PC-3 (cell line): ENCODE data around the gene DSCAM. TPM values are rescaled to one million over a fixed set of nuclear protein-coding genes. Genes with fewer than 3 reads are reported as not detected.

Experiments
- ATAC-seq: fragments of 200-7000 bp; cut with Tn5 transposase; 2 replicates; pipeline ENCODE4 v1.9.1; 2020; ENCODE audit warnings: mild to moderate bottlenecking, moderate library complexity
- BruUV-seq: library from RNA; stranded (reverse); fragments of 400-500 nt; replicated peaks from 2 replicates; lab custom pipeline; 2021; lab: Mats Ljungman, UMichigan
- CTCF ChIA-PET: fragments of 300-600 bp; sonication (Branson Sonifier 250); formaldehyde crosslinking; loops from one replicate; lab custom pipeline; 2022; ENCODE audit warnings: antibody characterized with exemption; lab: Charles Lee
- POLR2A ChIA-PET: fragments of 300-600 bp; sonication (Branson Sonifier 250); formaldehyde crosslinking; loops from one replicate; lab custom pipeline; 2022; ENCODE audit warnings: antibody characterized with exemption; ENCODE audit not compliant: unreplicated experiment; lab: Charles Lee
- DNase-seq: peaks from one replicate; pipeline ENCODE4 v3.0.0-alpha.2; 2015
- H2AFZ ChIP-seq: fragments of 300-600 bp; sonication (generic); 2 replicates; pipeline ENCODE4 v1.6.0; 2016; ENCODE audit warnings: antibody characterized with exemption, low read length
- H3F3A ChIP-seq: fragments of 300-600 bp; sonication (generic); one replicate; pipeline ENCODE4 v1.6.0; 2017; ENCODE audit warnings: antibody characterized with exemption, low read length, control low read depth, mild to moderate bottlenecking; ENCODE audit not compliant: unreplicated experiment
- H3K27ac ChIP-seq: fragments of 300-600 bp; sonication (generic); 2 replicates; pipeline ENCODE4 v1.5.1; 2016; ENCODE audit warnings: mild to moderate bottlenecking, low read length
- H3K27me3 ChIP-seq: fragments of 300-600 bp; sonication (generic); 2 replicates; pipeline ENCODE4 v1.6.1; 2016; ENCODE audit warnings: low read length, mixed read lengths
- H3K36me3 ChIP-seq: fragments of 300-600 bp; sonication (generic); 2 replicates; pipeline ENCODE4 v1.6.1; 2016; ENCODE audit warnings: low read depth, mixed run types, low read length, mixed read lengths
- H3K4me1 ChIP-seq: fragments of 300-600 bp; sonication (generic); 2 replicates; pipeline ENCODE4 v1.5.1; 2016; ENCODE audit warnings: low read length; ENCODE audit not compliant: insufficient read depth
- H3K4me2 ChIP-seq: fragments of 300-600 bp; sonication (generic); 2 replicates; pipeline ENCODE4 v1.6.0; 2016; ENCODE audit warnings: low read length
- H3K4me3 ChIP-seq: fragments of 300-600 bp; sonication (generic); 2 replicates; pipeline ENCODE4 v1.5.1; 2016; ENCODE audit warnings: mild to moderate bottlenecking, low read length, mixed read lengths
- H3K79me2 ChIP-seq: fragments of 300-600 bp; sonication (generic); 2 replicates; pipeline ENCODE4 v1.6.1; 2017; ENCODE audit warnings: low read length, mixed read lengths
- H3K9ac ChIP-seq: fragments of 300-600 bp; sonication (generic); 2 replicates; pipeline ENCODE4 v1.6.0; 2016; ENCODE audit warnings: mild to moderate bottlenecking, low read length
- H3K9me2 ChIP-seq: fragments of 300-600 bp; sonication (generic); replicated peaks from 2 replicates; pipeline ENCODE4 v1.6.1; 2016; ENCODE audit warnings: mixed run types, low read length, mixed read lengths
- H3K9me3 ChIP-seq: fragments of 300-600 bp; sonication (generic); 2 replicates; pipeline ENCODE4 v1.6.1; 2016; ENCODE audit warnings: low read length, mixed read lengths
- H4K20me1 ChIP-seq: fragments of 300-600 bp; sonication (generic); 2 replicates; pipeline ENCODE4 v1.6.1; 2016; ENCODE audit warnings: low read length, mixed read lengths
- CTCF ChIP-seq: fragments of 300-600 bp; sonication (generic); conservative IDR thresholded peaks from 2 replicates; pipeline ENCODE4 v1.5.1; 2017; ENCODE audit warnings: antibody characterized with exemption, low read depth, mild to moderate bottlenecking, low read length
- EZH2 ChIP-seq: fragments of 300-600 bp; sonication (generic); IDR thresholded peaks from one replicate; pipeline ENCODE4 v1.6.1; 2017; ENCODE audit warnings: antibody characterized with exemption, mild to moderate bottlenecking, low read length; ENCODE audit not compliant: unreplicated experiment
- EZH2phosphoT487 ChIP-seq: fragments of 300-600 bp; sonication (generic); IDR thresholded peaks from 2 replicates; pipeline ENCODE4 v1.6.1; 2018; ENCODE audit warnings: mild to moderate bottlenecking, antibody characterized with exemption, low read length, borderline replicate concordance
- intact Hi-C: fragments of 100-400 bp; cut with micrococcal nuclease; formaldehyde crosslinking; loops from 2 replicates; pipeline ENCODE4 v1.9.0; 2023
- total RNA-seq: library from RNA; depleted of rRNA; stranded (reverse); fragments of >200 nt; gene quantifications from 2 replicates; pipeline ENCODE4 v1.2.3, GENCODE V29; 2014

Gene DSCAM
- total RNA-seq, 1 experiment from 2014 or later = not detected

GRCh38 chr21:40257342-40257741, 589.6 kb downstream of the DSCAM start:
- H3F3A ChIP-seq = no peaks in the 10 kb centered on the region
- no TSS peak for BruUV-seq
- no peak overlapping the region for H3K9ac ChIP-seq
- no peaks in the 10 kb centered on the region for H3K79me2 ChIP-seq
- no peaks in the 10 kb centered on the region for H3K4me1 ChIP-seq
- H3K36me3 ChIP-seq = no peaks in the 10 kb centered on the region
- H3K9me2 ChIP-seq = no peaks in the 10 kb centered on the region
- H3K4me3 ChIP-seq = no peak overlapping the region
- H4K20me1 ChIP-seq = no peaks in the 10 kb centered on the region
- no peak for DNase-seq
- POLR2A ChIA-PET = no interaction called here
- no peak for ATAC-seq
- intact Hi-C loops = no loop called here
- H3K4me2 ChIP-seq = no peak overlapping the region
- CTCF ChIA-PET = no interaction called here
- H3K27ac ChIP-seq = no peak overlapping the region
- H3K9me3 ChIP-seq = peaks cover 35% of the 10 kb centered on the region
- no peak for TF ChIP-seq CTCF
- TF ChIP-seq EZH2phosphoT487 = no peak
- no peak for TF ChIP-seq EZH2
- H3K27me3 ChIP-seq = no peaks in the 10 kb centered on the region
- H2AFZ ChIP-seq = no peak overlapping the region

- DNase-seq (no peak), ATAC-seq (no peak)
- BruUV-seq = no TSS peak
- Histone ChIP-seq H3K36me3 (no peaks in the 10 kb centered on the region), H3K9me3 (peaks cover 46% of the 10 kb centered on the region), H3K27ac (no peak overlapping the region), H3K9me2 (no peaks in the 10 kb centered on the region), H3K9ac (no peak overlapping the region), H3F3A (no peaks in the 10 kb centered on the region), H3K4me3 (no peak overlapping the region), H4K20me1 (no peaks in the 10 kb centered on the region), H3K4me2 (no peak overlapping the region), H3K79me2 (no peaks in the 10 kb centered on the region), H3K4me1 (no peaks in the 10 kb centered on the region), H2AFZ (no peak overlapping the region), H3K27me3 (no peaks in the 10 kb centered on the region)
- intact Hi-C loops = no loop called here
- ChIA-PET POLR2A (no interaction called here), CTCF (no interaction called here)
- TF ChIP-seq EZH2 = no peak
- no peak for TF ChIP-seq EZH2phosphoT487
- TF ChIP-seq CTCF = no peak
Observed at GRCh38 chr21:40255518-40256444, 591.2 kb downstream of the DSCAM start.
